ENCODE data around the gene ATRIP. TPM values are rescaled to one million over a fixed set of nuclear protein-coding genes. Genes with fewer than 3 reads are reported as not detected.
A peak's percentile ranks its signal among the peaks of the same experiment; 100 is the strongest.

Gene ATRIP
- total and polyA plus RNA-seq, 10 of the 15 experiments (the other 5 are each of a cell fraction or from before 2014, with no cell fraction given), result 1.4 to 16.0 (median 10.1) TPM

- TF ChIP-seq, protein P1, sequence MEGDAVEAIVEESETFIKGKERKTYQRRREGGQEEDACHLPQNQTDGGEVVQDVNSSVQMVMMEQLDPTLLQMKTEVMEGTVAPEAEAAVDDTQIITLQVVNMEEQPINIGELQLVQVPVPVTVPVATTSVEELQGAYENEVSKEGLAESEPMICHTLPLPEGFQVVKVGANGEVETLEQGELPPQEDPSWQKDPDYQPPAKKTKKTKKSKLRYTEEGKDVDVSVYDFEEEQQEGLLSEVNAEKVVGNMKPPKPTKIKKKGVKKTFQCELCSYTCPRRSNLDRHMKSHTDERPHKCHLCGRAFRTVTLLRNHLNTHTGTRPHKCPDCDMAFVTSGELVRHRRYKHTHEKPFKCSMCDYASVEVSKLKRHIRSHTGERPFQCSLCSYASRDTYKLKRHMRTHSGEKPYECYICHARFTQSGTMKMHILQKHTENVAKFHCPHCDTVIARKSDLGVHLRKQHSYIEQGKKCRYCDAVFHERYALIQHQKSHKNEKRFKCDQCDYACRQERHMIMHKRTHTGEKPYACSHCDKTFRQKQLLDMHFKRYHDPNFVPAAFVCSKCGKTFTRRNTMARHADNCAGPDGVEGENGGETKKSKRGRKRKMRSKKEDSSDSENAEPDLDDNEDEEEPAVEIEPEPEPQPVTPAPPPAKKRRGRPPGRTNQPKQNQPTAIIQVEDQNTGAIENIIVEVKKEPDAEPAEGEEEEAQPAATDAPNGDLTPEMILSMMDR (IDR thresholded peaks at IDR 0.05 in 2 of 3, conservative IDR thresholded peaks at IDR 0.05 in 1 of 3; ENCODE audit: control insufficient read depth in 2 of 3, extremely low read depth in 1 of 3, insufficient read depth in 1 of 3, low read depth in 3 of 3, low read length in 3 of 3), result peak; percentile 52 to 67 (median 56); a peak in 5 of 6 replicates
- TF ChIP-seq, protein P2, sequence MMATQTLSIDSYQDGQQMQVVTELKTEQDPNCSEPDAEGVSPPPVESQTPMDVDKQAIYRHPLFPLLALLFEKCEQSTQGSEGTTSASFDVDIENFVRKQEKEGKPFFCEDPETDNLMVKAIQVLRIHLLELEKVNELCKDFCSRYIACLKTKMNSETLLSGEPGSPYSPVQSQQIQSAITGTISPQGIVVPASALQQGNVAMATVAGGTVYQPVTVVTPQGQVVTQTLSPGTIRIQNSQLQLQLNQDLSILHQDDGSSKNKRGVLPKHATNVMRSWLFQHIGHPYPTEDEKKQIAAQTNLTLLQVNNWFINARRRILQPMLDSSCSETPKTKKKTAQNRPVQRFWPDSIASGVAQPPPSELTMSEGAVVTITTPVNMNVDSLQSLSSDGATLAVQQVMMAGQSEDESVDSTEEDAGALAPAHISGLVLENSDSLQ (IDR thresholded peaks at IDR 0.05), result peak; percentile 86
- TF ChIP-seq CBX5 (IDR thresholded peaks at IDR 0.05; ENCODE audit: low read depth), result no peak
- peak; percentile 98 for TF ChIP-seq POLR2A (IDR thresholded peaks at IDR 0.05; ENCODE audit: low read depth, low read length)
- peak; percentile 71 for TF ChIP-seq BCL3 (IDR thresholded peaks at IDR 0.05; ENCODE audit: borderline replicate concordance, insufficient read depth, low read depth, low read length, poor library complexity, severe bottlenecking)
- TF ChIP-seq MXI1 (IDR thresholded peaks at IDR 0.05; ENCODE audit: low read depth, low read length), result peak; percentile 80
- TF ChIP-seq ZBED1 (IDR thresholded peaks at IDR 0.05; ENCODE audit: borderline replicate concordance), result peak; percentile 82; the same call in 1 of the 2 replicates
- no peak for TF ChIP-seq RCOR1 (conservative IDR thresholded peaks at IDR 0.05; ENCODE audit: low read depth, low read length)
- TF ChIP-seq RAD51 (IDR thresholded peaks at IDR 0.05), result peak; percentile 84
- no peak for TF ChIP-seq SUPT20H (IDR thresholded peaks at IDR 0.05; ENCODE audit: borderline replicate concordance, control insufficient read depth, low read depth, low read length)
- peak; percentile 64; the same call in 1 of the 2 replicates for TF ChIP-seq TCF3 (IDR thresholded peaks at IDR 0.05; ENCODE audit: borderline replicate concordance, insufficient read depth, low read depth, low read length)
- TF ChIP-seq, protein P3, sequence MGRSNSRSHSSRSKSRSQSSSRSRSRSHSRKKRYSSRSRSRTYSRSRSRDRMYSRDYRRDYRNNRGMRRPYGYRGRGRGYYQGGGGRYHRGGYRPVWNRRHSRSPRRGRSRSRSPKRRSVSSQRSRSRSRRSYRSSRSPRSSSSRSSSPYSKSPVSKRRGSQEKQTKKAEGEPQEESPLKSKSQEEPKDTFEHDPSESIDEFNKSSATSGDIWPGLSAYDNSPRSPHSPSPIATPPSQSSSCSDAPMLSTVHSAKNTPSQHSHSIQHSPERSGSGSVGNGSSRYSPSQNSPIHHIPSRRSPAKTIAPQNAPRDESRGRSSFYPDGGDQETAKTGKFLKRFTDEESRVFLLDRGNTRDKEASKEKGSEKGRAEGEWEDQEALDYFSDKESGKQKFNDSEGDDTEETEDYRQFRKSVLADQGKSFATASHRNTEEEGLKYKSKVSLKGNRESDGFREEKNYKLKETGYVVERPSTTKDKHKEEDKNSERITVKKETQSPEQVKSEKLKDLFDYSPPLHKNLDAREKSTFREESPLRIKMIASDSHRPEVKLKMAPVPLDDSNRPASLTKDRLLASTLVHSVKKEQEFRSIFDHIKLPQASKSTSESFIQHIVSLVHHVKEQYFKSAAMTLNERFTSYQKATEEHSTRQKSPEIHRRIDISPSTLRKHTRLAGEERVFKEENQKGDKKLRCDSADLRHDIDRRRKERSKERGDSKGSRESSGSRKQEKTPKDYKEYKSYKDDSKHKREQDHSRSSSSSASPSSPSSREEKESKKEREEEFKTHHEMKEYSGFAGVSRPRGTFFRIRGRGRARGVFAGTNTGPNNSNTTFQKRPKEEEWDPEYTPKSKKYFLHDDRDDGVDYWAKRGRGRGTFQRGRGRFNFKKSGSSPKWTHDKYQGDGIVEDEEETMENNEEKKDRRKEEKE (IDR thresholded peaks at IDR 0.05), result no peak
- peak; percentile 76; the same call in 1 of the 2 replicates for TF ChIP-seq TCF12 (IDR thresholded peaks at IDR 0.05; ENCODE audit: low read depth, low read length)
- TF ChIP-seq SIN3A (IDR thresholded peaks at IDR 0.05; ENCODE audit: low read depth, low read length), result peak; percentile 53
- peak; percentile 64 for TF ChIP-seq SP1 (IDR thresholded peaks at IDR 0.05; ENCODE audit: low read depth, low read length)
- peak; percentile 48 to 74 for TF ChIP-seq IKZF2 (IDR thresholded peaks at IDR 0.05)
- TF ChIP-seq, protein P4, sequence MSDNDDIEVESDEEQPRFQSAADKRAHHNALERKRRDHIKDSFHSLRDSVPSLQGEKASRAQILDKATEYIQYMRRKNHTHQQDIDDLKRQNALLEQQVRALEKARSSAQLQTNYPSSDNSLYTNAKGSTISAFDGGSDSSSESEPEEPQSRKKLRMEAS (IDR thresholded peaks at IDR 0.05; ENCODE audit: low read depth, low read length), result peak; percentile 75
- peak; percentile 98 for TF ChIP-seq HDGF (IDR thresholded peaks at IDR 0.05)
These were observed 19.2 kb downstream of the ATRIP start (continued) for GRCh38 chr3:48465531-48466378.

Data from GM12878 (cell line).